ENCODE results near the gene SCARF1. TPM values are rescaled to one million over a fixed set of nuclear protein-coding genes. Genes with fewer than 3 reads are reported as not detected.

The SCARF1 gene
- total and polyA plus RNA-seq, 7 experiments from 2014 or later = 0.06 to 9.0 (median 1.8) TPM; not detected in 1

DNA sequence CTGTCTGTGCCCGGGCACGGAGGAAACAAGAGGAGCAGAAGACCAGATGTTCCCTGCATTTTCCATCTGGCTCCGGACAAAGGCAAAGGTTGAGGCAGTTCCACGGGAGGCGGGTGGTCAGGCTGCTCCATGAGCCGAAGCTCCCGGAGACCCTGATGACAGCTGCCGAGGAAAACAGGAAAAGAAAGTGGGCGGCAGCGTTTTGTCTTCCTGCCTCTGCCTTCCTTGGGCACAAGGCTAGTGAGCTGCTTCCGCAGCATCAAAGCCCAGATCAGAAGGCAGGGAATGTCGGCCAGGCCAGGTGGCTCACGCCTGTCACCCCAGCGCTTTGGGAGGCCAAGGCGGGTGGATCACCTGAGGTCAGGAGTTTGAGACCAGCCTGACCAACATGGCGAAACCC lies 33.1 kb downstream of the SCARF1 start:
- intact Hi-C loops (cut with micrococcal nuclease) = no loop called here
- ChIA-PET CTCF (no interaction called here), POLR2A (interaction anchor here (0.6 kb wide), 1 partner anchor 32 kb away, joined by 4 read pairs; no protein-coding TSS in a partner anchor)
- Mint-ChIP-seq H3K36me3 (peaks cover 0 to 6% (median 0%) of the 10 kb centered on the region in 5 donors), H3K4me3 (no peak overlapping the region), H3K27me3 (no peaks in the 10 kb centered on the region), H3K4me1 (peaks cover 0 to 2% (median 0%) of the 10 kb centered on the region in 7 donors), H3K9me3 (no peaks in the 10 kb centered on the region), H3K27ac (no peak overlapping the region)
- H3K9me3 ChIP-seq (ENCODE audit: control insufficient read depth in 2 of 3, low read length in 3 of 3) = no peaks in the 10 kb centered on the region
- H3K36me3 ChIP-seq (ENCODE audit: control insufficient read depth in 2 of 3, insufficient read depth in 3 of 3, low read length in 3 of 3) = no peaks in the 10 kb centered on the region
- no peak overlapping the region for H3K27ac ChIP-seq (ENCODE audit: low read depth, low read length)
- ATAC-seq (no peak), DNase-seq (no peak)
- H3K27me3 ChIP-seq (ENCODE audit: control insufficient read depth in 2 of 2, insufficient read depth in 2 of 2, low read length in 2 of 2) = no peaks in the 10 kb centered on the region
- no peak overlapping the region for H3K4me3 ChIP-seq (ENCODE audit: low read length)
- no peaks in the 10 kb centered on the region for H3K4me1 ChIP-seq (ENCODE audit: control insufficient read depth in 2 of 2, insufficient read depth in 2 of 2, low read length in 2 of 2)

DNA sequence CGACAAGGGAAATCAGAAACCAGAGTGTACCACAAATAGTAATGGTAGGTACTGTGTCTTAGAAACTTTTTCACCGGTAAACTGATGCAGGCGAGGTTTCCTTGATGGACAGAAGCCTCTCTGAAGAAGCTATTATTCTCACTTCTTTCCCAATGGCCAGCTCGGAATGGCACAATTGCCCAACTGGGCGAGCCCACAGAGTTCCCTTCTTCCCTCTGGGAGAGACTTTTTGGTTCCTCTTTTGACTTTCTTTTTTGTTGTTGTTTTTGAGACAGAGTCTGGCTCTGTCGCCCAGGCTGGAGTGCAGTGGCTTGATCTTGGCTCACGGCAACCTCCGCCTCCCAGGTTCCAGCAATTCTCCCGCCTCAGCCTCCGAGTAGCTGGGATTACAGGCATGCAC lies 33.8 kb downstream of the SCARF1 start:
- no peak overlapping the region for H3K4me3 ChIP-seq (ENCODE audit: low read length)
- no peaks in the 10 kb centered on the region for H3K9me3 ChIP-seq (ENCODE audit: control insufficient read depth in 2 of 3, low read length in 3 of 3)
- DNase-seq (no peak), ATAC-seq (no peak)
- POLR2A ChIA-PET = no interaction called here
- H3K4me1 ChIP-seq (ENCODE audit: control insufficient read depth in 2 of 2, insufficient read depth in 2 of 2, low read length in 2 of 2) = no peaks in the 10 kb centered on the region
- H3K36me3 ChIP-seq (ENCODE audit: control insufficient read depth in 2 of 3, insufficient read depth in 3 of 3, low read length in 3 of 3) = no peaks in the 10 kb centered on the region
- CTCF ChIA-PET = interaction anchor here (0.6 kb wide), 2 partner anchors 38 to 280 kb away, joined by 3 to 4 read pairs; no protein-coding TSS in a partner anchor
- Mint-ChIP-seq H3K27me3 (no peaks in the 10 kb centered on the region), H3K36me3 (peaks cover 0 to 6% (median 0%) of the 10 kb centered on the region in 5 donors), H3K4me1 (peaks cover 0 to 4% (median 0%) of the 10 kb centered on the region in 7 donors), H3K27ac (no peak overlapping the region), H3K9me3 (no peaks in the 10 kb centered on the region), H3K4me3 (no peak overlapping the region)
- no peak overlapping the region for H3K27ac ChIP-seq (ENCODE audit: low read depth, low read length)
- H3K27me3 ChIP-seq (ENCODE audit: control insufficient read depth in 2 of 2, insufficient read depth in 2 of 2, low read length in 2 of 2) = no peaks in the 10 kb centered on the region
- intact Hi-C loops (cut with micrococcal nuclease) = no loop called here

DNA sequence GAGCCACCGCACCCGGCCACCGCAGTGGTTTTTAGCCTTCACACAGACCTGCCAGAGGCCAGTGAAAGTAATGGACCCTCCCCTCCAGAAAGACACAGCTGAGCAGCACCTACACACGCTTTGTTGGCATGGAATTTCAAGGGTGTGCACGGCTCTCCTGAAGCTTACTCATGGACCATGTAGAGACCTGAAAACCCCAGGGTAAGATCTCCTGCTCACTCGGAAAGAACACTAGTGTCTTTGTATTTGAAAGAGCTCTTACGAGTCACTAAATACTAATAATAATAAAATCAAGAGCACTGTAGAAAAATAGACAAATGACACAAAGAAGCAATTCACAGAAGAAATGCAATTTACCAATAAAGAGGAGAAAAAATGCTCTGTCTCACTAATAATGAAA lies 36.9 kb downstream of the SCARF1 start:
- Mint-ChIP-seq H3K4me3 (no peak overlapping the region), H3K27me3 (no peaks in the 10 kb centered on the region), H3K9me3 (no peaks in the 10 kb centered on the region), H3K27ac (no peak overlapping the region), H3K4me1 (peaks cover 0 to 9% (median 0%) of the 10 kb centered on the region in 7 donors), H3K36me3 (peaks cover 0 to 3% (median 0%) of the 10 kb centered on the region in 5 donors)
- Histone ChIP-seq H3K9me3 (ENCODE audit: control insufficient read depth in 2 of 3, low read length in 3 of 3) (no peaks in the 10 kb centered on the region), H3K36me3 (ENCODE audit: control insufficient read depth in 2 of 3, insufficient read depth in 3 of 3, low read length in 3 of 3) (no peaks in the 10 kb centered on the region), H3K4me1 (ENCODE audit: control insufficient read depth in 2 of 2, insufficient read depth in 2 of 2, low read length in 2 of 2) (no peaks in the 10 kb centered on the region), H3K4me3 (ENCODE audit: low read length) (no peak overlapping the region), H3K27ac (ENCODE audit: low read depth, low read length) (no peak overlapping the region), H3K27me3 (ENCODE audit: control insufficient read depth in 2 of 2, insufficient read depth in 2 of 2, low read length in 2 of 2) (no peaks in the 10 kb centered on the region)
- intact Hi-C loops (cut with micrococcal nuclease) = no loop called here
- ATAC-seq (no peak), DNase-seq (no peak)
- ChIA-PET CTCF (no interaction called here), POLR2A (no interaction called here)

DNA sequence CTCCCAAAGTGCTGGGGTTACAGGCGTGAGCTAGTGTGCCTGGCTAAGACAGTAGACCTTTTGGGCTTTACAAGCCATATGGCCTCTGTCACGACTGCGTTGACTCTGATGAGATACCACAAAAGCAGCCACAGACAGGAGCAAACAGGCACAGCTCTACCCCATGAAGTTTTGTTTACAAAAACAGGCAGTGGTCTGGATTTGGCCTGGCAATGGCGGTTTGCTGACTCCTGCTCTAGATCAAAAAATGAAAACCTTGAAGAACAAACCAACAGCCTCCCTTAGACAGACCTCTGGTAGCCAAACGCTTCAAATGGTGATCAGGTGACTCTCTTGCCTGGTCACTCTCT lies 37.6 kb downstream of the SCARF1 start:
- Mint-ChIP-seq H3K27me3 (no peaks in the 10 kb centered on the region), H3K9me3 (no peaks in the 10 kb centered on the region), H3K4me3 (no peak overlapping the region), H3K36me3 (peaks cover 0 to under 1% (median 0%) of the 10 kb centered on the region in 5 donors), H3K4me1 (peaks cover 0 to 7% (median 0%) of the 10 kb centered on the region in 7 donors), H3K27ac (no peak overlapping the region)
- DNase-seq (no peak), ATAC-seq (no peak)
- H3K9me3 ChIP-seq (ENCODE audit: control insufficient read depth in 2 of 3, low read length in 3 of 3) = no peaks in the 10 kb centered on the region
- no peaks in the 10 kb centered on the region for H3K4me1 ChIP-seq (ENCODE audit: control insufficient read depth in 2 of 2, insufficient read depth in 2 of 2, low read length in 2 of 2)
- no peak overlapping the region for H3K27ac ChIP-seq (ENCODE audit: low read depth, low read length)
- H3K36me3 ChIP-seq (ENCODE audit: control insufficient read depth in 2 of 3, insufficient read depth in 3 of 3, low read length in 3 of 3) = no peaks in the 10 kb centered on the region
- ChIA-PET POLR2A (no interaction called here), CTCF (no interaction called here)
- no peak overlapping the region for H3K4me3 ChIP-seq (ENCODE audit: low read length)
- intact Hi-C loops (cut with micrococcal nuclease) = no loop called here
- H3K27me3 ChIP-seq (ENCODE audit: control insufficient read depth in 2 of 2, insufficient read depth in 2 of 2, low read length in 2 of 2) = no peaks in the 10 kb centered on the region

DNA sequence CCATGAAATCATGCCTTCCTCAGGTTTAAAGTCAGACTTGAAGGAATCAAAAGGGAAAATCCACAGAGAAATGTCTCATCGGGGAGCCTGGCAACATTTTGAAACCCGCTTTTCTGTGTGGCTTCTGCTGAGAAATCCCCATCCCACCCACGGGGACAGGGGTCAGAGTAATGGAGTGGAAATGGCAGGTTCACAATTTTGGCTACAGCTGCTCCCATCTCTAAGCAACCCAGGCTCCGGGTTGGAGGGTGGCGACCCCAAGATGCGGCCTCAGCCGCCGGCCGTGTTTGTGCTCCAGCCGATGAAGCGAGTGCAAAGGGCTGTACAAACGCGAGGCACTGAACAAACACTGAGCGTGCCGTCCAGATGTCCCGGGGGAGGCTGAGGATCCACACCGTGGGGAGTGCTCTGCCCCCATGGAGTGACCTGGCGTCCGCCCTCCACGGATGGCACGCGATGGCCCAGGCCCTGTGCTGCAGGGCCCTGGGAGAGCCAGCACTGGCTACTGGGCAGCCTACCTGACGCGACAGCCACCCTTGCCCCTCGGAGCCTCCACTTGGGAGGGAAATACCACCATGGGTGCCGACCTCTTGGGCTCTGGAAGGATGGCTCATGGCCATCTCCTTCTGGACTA lies 39.1 kb downstream of the SCARF1 start:
- DNase-seq (peak in 1 of 9 donors; percentile 60), ATAC-seq (no peak)
- Mint-ChIP-seq H3K4me3 (no peak overlapping the region), H3K4me1 (peaks cover 0 to 7% (median 0%) of the 10 kb centered on the region in 7 donors), H3K27ac (no peak overlapping the region), H3K9me3 (peaks cover 0 to 3% (median 0%) of the 10 kb centered on the region in 11 donors), H3K27me3 (no peaks in the 10 kb centered on the region), H3K36me3 (peaks cover 0 to 2% (median 0%) of the 10 kb centered on the region in 5 donors)
- POLR2A ChIA-PET = interaction anchor here (0.8 kb wide), 1 partner anchor 15 kb away, joined by 3 read pairs; no protein-coding TSS in a partner anchor
- H3K36me3 ChIP-seq (ENCODE audit: control insufficient read depth in 2 of 3, insufficient read depth in 3 of 3, low read length in 3 of 3) = no peaks in the 10 kb centered on the region
- CTCF ChIA-PET = no interaction called here
- intact Hi-C loops (cut with micrococcal nuclease) = no loop called here
- H3K4me1 ChIP-seq (ENCODE audit: control insufficient read depth in 2 of 2, insufficient read depth in 2 of 2, low read length in 2 of 2) = no peaks in the 10 kb centered on the region
- H3K9me3 ChIP-seq (ENCODE audit: control insufficient read depth in 2 of 3, low read length in 3 of 3) = peaks cover 0 to 6% (median 0%) of the 10 kb centered on the region in 3 experiments
- no peak overlapping the region for H3K4me3 ChIP-seq (ENCODE audit: low read length)
- H3K27ac ChIP-seq (ENCODE audit: low read depth, low read length) = no peak overlapping the region
- H3K27me3 ChIP-seq (ENCODE audit: control insufficient read depth in 2 of 2, insufficient read depth in 2 of 2, low read length in 2 of 2) = no peaks in the 10 kb centered on the region

DNA sequence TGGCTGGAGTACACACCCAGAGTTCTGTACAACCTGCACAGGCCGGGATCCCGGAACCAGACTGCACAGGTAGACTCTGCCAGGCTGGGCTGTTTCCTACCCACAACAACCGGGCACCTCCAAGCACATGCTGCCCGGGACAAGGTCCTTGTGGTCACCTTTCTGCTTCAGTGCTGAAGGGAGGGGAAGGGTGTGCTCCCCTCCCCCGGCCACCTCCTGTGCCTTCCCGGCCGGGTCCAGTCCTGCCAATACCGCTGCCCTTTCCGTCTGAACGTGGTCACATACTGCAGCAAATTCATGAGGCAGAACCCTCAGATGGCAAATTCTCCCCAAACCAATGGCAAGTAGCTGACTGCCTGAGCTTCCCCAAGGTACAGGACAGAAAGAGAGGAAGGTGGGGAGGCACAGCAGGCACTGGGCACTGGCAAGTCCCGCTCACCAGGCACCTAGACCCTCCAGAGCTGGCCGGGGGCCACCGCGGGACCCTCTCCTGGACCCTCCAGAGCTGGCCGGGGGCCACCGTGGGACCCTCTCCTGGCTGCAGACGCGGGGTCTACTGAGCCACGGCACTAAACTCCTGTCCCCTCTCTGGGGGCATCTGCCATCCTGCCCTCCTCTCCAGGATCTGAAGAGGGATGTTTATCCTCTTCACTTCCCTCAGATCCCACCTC lies 39.7 kb downstream of the SCARF1 start:
- ATAC-seq (no peak), DNase-seq (no peak)
- Mint-ChIP-seq H3K27me3 (no peaks in the 10 kb centered on the region), H3K27ac (no peak overlapping the region), H3K9me3 (peaks cover 0 to 9% (median 0%) of the 10 kb centered on the region in 11 donors), H3K4me1 (peaks cover 0 to 7% (median 0%) of the 10 kb centered on the region in 7 donors), H3K36me3 (peaks cover 0 to 5% (median 0%) of the 10 kb centered on the region in 5 donors), H3K4me3 (no peak overlapping the region)
- H3K27me3 ChIP-seq (ENCODE audit: control insufficient read depth in 2 of 2, insufficient read depth in 2 of 2, low read length in 2 of 2) = no peaks in the 10 kb centered on the region
- no peaks in the 10 kb centered on the region for H3K4me1 ChIP-seq (ENCODE audit: control insufficient read depth in 2 of 2, insufficient read depth in 2 of 2, low read length in 2 of 2)
- H3K36me3 ChIP-seq (ENCODE audit: control insufficient read depth in 2 of 3, insufficient read depth in 3 of 3, low read length in 3 of 3) = no peaks in the 10 kb centered on the region
- peaks cover 0 to 10% (median 0%) of the 10 kb centered on the region in 3 experiments for H3K9me3 ChIP-seq (ENCODE audit: control insufficient read depth in 2 of 3, low read length in 3 of 3)
- ChIA-PET CTCF (no interaction called here), POLR2A (no interaction called here)
- intact Hi-C loops (cut with micrococcal nuclease) = no loop called here
- H3K27ac ChIP-seq (ENCODE audit: low read depth, low read length) = no peak overlapping the region
- no peak overlapping the region for H3K4me3 ChIP-seq (ENCODE audit: low read length)

Measured in naive thymus-derived CD4-positive, alpha-beta T cell (primary cell).